ENCODE data around the gene MUC6.

MUC6 gene

DNA sequence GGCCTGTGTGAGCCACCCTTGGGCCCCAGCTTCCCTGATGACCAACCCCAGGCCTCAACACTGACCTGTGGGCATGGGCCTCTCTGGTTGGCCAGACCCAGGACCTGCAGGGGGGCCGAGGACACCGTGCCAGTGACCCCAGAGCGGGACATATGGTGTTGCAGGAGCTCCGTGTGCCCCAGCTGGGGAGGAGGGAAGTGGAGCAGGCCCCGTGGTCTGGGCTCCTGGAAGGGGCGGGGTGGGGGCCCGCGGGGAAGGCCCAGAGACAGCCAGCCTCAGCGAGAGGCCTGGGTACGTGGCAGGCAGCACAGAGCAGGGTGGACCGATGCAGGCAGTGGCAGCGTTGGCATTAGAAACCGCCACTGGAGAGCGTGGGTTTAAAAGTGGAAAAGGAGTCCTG lies 22.2 kb downstream of the MUC6 start:
- Histone ChIP-seq H3K9me3 (ENCODE audit: control insufficient read depth, low read length) (no peaks in the 10 kb centered on the region), H3K36me3 (ENCODE audit: control insufficient read depth, insufficient read depth, low read length) (peaks cover 20% of the 10 kb centered on the region), H3K4me3 (ENCODE audit: insufficient read depth, low read depth, low read length) (no peak overlapping the region), H3K27me3 (ENCODE audit: control insufficient read depth, insufficient read depth, low read length, poor library complexity, severe bottlenecking) (no peaks in the 10 kb centered on the region), H3K4me1 (ENCODE audit: control insufficient read depth, insufficient read depth, low read length) (no peaks in the 10 kb centered on the region), H3K27ac (ENCODE audit: insufficient read depth, low read depth, low read length, poor library complexity, severe bottlenecking) (no peak overlapping the region)
- 94 to 95% methylated on average over 14 of the region's 14 CpGs for WGBS, 2 experiments

GRCh38 chr11:1013631-1013935 lies 22.9 kb downstream of the MUC6 start:
- Histone ChIP-seq H3K4me3 (ENCODE audit: insufficient read depth, low read depth, low read length) (no peak overlapping the region), H3K4me1 (ENCODE audit: control insufficient read depth, insufficient read depth, low read length) (no peaks in the 10 kb centered on the region), H3K27ac (ENCODE audit: insufficient read depth, low read depth, low read length, poor library complexity, severe bottlenecking) (no peak overlapping the region), H3K9me3 (ENCODE audit: control insufficient read depth, low read length) (no peaks in the 10 kb centered on the region), H3K27me3 (ENCODE audit: control insufficient read depth, insufficient read depth, low read length, poor library complexity, severe bottlenecking) (no peaks in the 10 kb centered on the region), H3K36me3 (ENCODE audit: control insufficient read depth, insufficient read depth, low read length) (peaks cover 21% of the 10 kb centered on the region)
- 92 to 94% methylated on average over 12 of the region's 12 CpGs for WGBS, 2 experiments

- WGBS, 2 experiments: 90 to 91% methylated on average over 28 of the region's 28 CpGs
- peaks cover 21% of the 10 kb centered on the region for H3K36me3 ChIP-seq (ENCODE audit: control insufficient read depth, insufficient read depth, low read length)
- H3K9me3 ChIP-seq (ENCODE audit: control insufficient read depth, low read length): no peaks in the 10 kb centered on the region
- H3K27ac ChIP-seq (ENCODE audit: insufficient read depth, low read depth, low read length, poor library complexity, severe bottlenecking): no peak overlapping the region
- no peaks in the 10 kb centered on the region for H3K27me3 ChIP-seq (ENCODE audit: control insufficient read depth, insufficient read depth, low read length, poor library complexity, severe bottlenecking)
- H3K4me3 ChIP-seq (ENCODE audit: insufficient read depth, low read depth, low read length): no peak overlapping the region
- no peaks in the 10 kb centered on the region for H3K4me1 ChIP-seq (ENCODE audit: control insufficient read depth, insufficient read depth, low read length)
Measured at GRCh38 chr11:1012740-1013630, 23.5 kb downstream of the MUC6 start.

DNA sequence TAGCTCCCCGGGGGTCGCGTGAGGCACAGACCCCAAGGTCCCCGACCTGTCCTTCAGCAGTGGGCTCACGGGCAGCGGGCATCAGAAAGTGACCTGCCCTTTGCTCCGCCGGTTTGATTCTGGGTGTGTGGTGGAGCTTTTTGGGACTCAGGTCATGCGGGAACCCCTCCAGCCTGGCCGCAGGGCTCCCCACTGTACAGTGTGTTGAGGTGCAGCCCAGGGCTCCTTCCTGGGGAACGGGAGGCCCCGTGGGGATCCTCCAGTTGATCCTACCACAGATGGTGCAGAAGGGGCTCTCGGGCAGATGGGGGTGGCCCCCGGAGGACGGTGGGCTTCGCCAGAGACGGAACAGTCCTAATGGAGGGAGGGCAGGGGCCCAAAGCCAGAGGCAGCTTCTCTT lies 24.2 kb downstream of the MUC6 start:
- no peaks in the 10 kb centered on the region for H3K9me3 ChIP-seq (ENCODE audit: control insufficient read depth, low read length)
- peaks cover 24% of the 10 kb centered on the region for H3K36me3 ChIP-seq (ENCODE audit: control insufficient read depth, insufficient read depth, low read length)
- WGBS, 2 experiments: 95 to 97% methylated on average over 17 of the region's 17 CpGs
- no peaks in the 10 kb centered on the region for H3K4me1 ChIP-seq (ENCODE audit: control insufficient read depth, insufficient read depth, low read length)
- H3K27me3 ChIP-seq (ENCODE audit: control insufficient read depth, insufficient read depth, low read length, poor library complexity, severe bottlenecking): no peaks in the 10 kb centered on the region
- no peak overlapping the region for H3K4me3 ChIP-seq (ENCODE audit: insufficient read depth, low read depth, low read length)
- no peak overlapping the region for H3K27ac ChIP-seq (ENCODE audit: insufficient read depth, low read depth, low read length, poor library complexity, severe bottlenecking)

DNA sequence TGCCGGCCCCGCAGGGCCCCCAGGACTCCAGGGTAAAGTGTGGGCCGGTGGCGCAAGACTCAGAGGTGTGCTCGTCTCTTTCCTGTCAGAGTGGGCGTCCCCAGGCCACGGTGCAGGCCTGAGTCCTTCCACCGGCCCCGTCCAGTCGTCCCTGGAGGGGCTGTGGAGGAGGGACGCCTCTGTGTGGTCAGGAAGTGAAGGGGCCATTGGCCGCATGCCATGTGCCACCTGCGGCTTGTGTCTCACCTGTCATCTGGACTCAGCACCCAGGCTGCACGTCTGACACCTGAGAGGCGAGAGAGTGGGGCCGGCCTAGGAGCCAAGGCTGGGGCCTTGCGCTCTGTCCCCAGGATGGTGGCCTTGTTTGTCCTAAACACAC lies 25.2 kb downstream of the MUC6 start:
- H3K4me1 ChIP-seq (ENCODE audit: control insufficient read depth, insufficient read depth, low read length): no peaks in the 10 kb centered on the region
- WGBS, 2 experiments: 96% methylated on average over 17 of the region's 17 CpGs
- H3K9me3 ChIP-seq (ENCODE audit: control insufficient read depth, low read length): no peaks in the 10 kb centered on the region
- no peak overlapping the region for H3K27ac ChIP-seq (ENCODE audit: insufficient read depth, low read depth, low read length, poor library complexity, severe bottlenecking)
- no peak overlapping the region for H3K4me3 ChIP-seq (ENCODE audit: insufficient read depth, low read depth, low read length)
- no peaks in the 10 kb centered on the region for H3K27me3 ChIP-seq (ENCODE audit: control insufficient read depth, insufficient read depth, low read length, poor library complexity, severe bottlenecking)
- H3K36me3 ChIP-seq (ENCODE audit: control insufficient read depth, insufficient read depth, low read length): peaks cover 27% of the 10 kb centered on the region

- H3K36me3 ChIP-seq (ENCODE audit: control insufficient read depth, insufficient read depth, low read length): peaks cover 27% of the 10 kb centered on the region
- H3K9me3 ChIP-seq (ENCODE audit: control insufficient read depth, low read length): no peaks in the 10 kb centered on the region
- no peaks in the 10 kb centered on the region for H3K27me3 ChIP-seq (ENCODE audit: control insufficient read depth, insufficient read depth, low read length, poor library complexity, severe bottlenecking)
- H3K4me1 ChIP-seq (ENCODE audit: control insufficient read depth, insufficient read depth, low read length): no peaks in the 10 kb centered on the region
- H3K4me3 ChIP-seq (ENCODE audit: insufficient read depth, low read depth, low read length): no peak overlapping the region
- H3K27ac ChIP-seq (ENCODE audit: insufficient read depth, low read depth, low read length, poor library complexity, severe bottlenecking): no peak overlapping the region
- WGBS, 2 experiments: 94 to 96% methylated on average over 35 of the region's 35 CpGs
Measured at GRCh38 chr11:1010551-1011319, 25.8 kb downstream of the MUC6 start.

GRCh38 chr11:1009991-1010390 lies 26.5 kb downstream of the MUC6 start:
- H3K27me3 ChIP-seq (ENCODE audit: control insufficient read depth, insufficient read depth, low read length, poor library complexity, severe bottlenecking): no peaks in the 10 kb centered on the region
- no peak overlapping the region for H3K4me3 ChIP-seq (ENCODE audit: insufficient read depth, low read depth, low read length)
- H3K27ac ChIP-seq (ENCODE audit: insufficient read depth, low read depth, low read length, poor library complexity, severe bottlenecking): no peak overlapping the region
- H3K9me3 ChIP-seq (ENCODE audit: control insufficient read depth, low read length): no peaks in the 10 kb centered on the region
- H3K36me3 ChIP-seq (ENCODE audit: control insufficient read depth, insufficient read depth, low read length): peaks cover 34% of the 10 kb centered on the region
- H3K4me1 ChIP-seq (ENCODE audit: control insufficient read depth, insufficient read depth, low read length): no peaks in the 10 kb centered on the region
- WGBS, 2 experiments: 96 to 97% methylated on average over 17 of the region's 17 CpGs

DNA sequence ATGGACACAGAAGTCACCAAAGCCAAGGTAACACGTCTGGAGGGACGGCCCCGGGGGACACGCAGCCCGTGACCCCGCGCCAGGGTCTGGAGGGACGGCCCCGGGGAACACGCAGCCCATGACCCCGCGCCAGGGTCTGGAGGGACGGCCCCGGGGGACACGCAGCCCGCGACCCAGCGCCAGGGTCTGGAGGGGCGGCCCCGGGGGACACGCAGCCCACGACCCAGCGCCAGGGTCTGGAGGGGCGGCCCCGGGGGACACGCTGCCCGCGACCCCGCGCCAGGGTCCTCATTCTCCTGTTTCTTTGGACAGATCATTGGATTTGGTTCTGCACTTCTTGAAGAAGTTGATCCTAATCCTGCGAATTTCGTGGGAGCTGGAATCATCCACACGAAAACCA lies 27.1 kb downstream of the MUC6 start:
- H3K4me3 ChIP-seq (ENCODE audit: insufficient read depth, low read depth, low read length): no peak overlapping the region
- H3K9me3 ChIP-seq (ENCODE audit: control insufficient read depth, low read length): no peaks in the 10 kb centered on the region
- no peaks in the 10 kb centered on the region for H3K27me3 ChIP-seq (ENCODE audit: control insufficient read depth, insufficient read depth, low read length, poor library complexity, severe bottlenecking)
- no peak overlapping the region for H3K27ac ChIP-seq (ENCODE audit: insufficient read depth, low read depth, low read length, poor library complexity, severe bottlenecking)
- no peaks in the 10 kb centered on the region for H3K4me1 ChIP-seq (ENCODE audit: control insufficient read depth, insufficient read depth, low read length)
- WGBS, 2 experiments: 93 to 94% methylated on average over 33 of the region's 33 CpGs
- H3K36me3 ChIP-seq (ENCODE audit: control insufficient read depth, insufficient read depth, low read length): peaks cover 35% of the 10 kb centered on the region

DNA sequence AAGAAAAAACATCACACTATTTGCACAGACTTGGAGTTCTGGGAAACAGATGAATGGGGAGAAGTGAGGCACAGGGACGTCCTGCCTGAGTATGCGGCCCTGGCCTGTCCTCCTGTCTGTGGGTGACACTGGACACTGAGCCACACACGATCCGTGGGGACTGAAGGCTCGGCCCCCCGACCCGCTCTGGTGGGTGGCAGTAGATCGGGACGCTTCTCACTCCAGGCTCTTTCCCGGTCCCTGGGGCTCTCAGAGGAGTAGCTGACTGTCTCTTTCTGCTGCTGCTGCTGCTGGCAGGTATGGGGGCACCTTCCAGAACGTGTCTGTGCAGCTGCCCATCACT lies 27.7 kb downstream of the MUC6 start:
- no peaks in the 10 kb centered on the region for H3K27me3 ChIP-seq (ENCODE audit: control insufficient read depth, insufficient read depth, low read length, poor library complexity, severe bottlenecking)
- no peak overlapping the region for H3K27ac ChIP-seq (ENCODE audit: insufficient read depth, low read depth, low read length, poor library complexity, severe bottlenecking)
- H3K4me1 ChIP-seq (ENCODE audit: control insufficient read depth, insufficient read depth, low read length): no peaks in the 10 kb centered on the region
- peaks cover 36% of the 10 kb centered on the region for H3K36me3 ChIP-seq (ENCODE audit: control insufficient read depth, insufficient read depth, low read length)
- H3K9me3 ChIP-seq (ENCODE audit: control insufficient read depth, low read length): no peaks in the 10 kb centered on the region
- H3K4me3 ChIP-seq (ENCODE audit: insufficient read depth, low read depth, low read length): no peak overlapping the region
- WGBS, 2 experiments: 93 to 95% methylated on average over 11 of the region's 11 CpGs

- Histone ChIP-seq H3K4me3 (ENCODE audit: insufficient read depth, low read depth, low read length) (no peak overlapping the region), H3K27me3 (ENCODE audit: control insufficient read depth, insufficient read depth, low read length, poor library complexity, severe bottlenecking) (no peaks in the 10 kb centered on the region), H3K27ac (ENCODE audit: insufficient read depth, low read depth, low read length, poor library complexity, severe bottlenecking) (no peak overlapping the region), H3K4me1 (ENCODE audit: control insufficient read depth, insufficient read depth, low read length) (no peaks in the 10 kb centered on the region), H3K36me3 (ENCODE audit: control insufficient read depth, insufficient read depth, low read length) (peaks cover 38% of the 10 kb centered on the region), H3K9me3 (ENCODE audit: control insufficient read depth, low read length) (no peaks in the 10 kb centered on the region)
- WGBS, 2 experiments: 94 to 95% methylated on average over 38 of the region's 38 CpGs
Measured at GRCh38 chr11:1008001-1008802, 28.3 kb downstream of the MUC6 start.

All from ectodermal cell (in vitro differentiated cells).